ENCODE measurements around the gene GPR84.
"Not testable (repeated sequence)": the region's sequence is repeated elsewhere in the genome, so short reads cannot be mapped to it uniquely, and the experiment has no call there.

Gene GPR84

DNA sequence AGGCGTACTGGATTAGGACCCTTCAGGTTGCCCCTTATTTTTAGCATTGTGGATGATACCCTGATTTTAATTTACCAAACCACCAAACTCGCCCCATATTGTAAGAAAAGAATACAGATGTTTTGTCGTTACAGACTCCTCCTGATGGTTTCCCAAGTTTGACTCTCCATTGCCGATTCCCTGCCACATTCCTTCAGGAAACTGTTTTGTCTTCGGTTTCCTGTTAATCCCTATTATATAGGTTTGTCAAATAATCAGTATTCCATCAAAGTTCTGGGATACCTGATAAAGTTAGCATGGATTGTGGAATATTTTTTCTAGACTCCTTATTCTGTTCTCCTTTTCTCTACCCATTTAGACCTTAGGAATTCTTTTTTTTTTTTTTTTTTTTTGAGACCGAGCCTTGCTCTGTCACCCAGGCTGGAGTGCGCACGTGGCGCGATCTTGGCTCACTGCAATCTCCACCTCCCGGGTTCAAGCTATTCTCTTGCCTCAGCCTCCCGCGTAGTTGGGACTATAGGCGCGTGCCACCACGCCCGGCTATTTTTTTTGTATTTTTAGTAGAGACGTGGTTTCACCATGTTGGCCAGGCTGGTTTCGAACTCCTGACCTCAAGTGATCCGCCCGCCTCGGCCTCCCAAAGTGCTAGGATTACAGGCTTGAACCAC is 38.7 kb downstream of the GPR84 start:
- DNase-seq (ENCODE audit: low read depth), result not testable (repeated sequence)

DNA sequence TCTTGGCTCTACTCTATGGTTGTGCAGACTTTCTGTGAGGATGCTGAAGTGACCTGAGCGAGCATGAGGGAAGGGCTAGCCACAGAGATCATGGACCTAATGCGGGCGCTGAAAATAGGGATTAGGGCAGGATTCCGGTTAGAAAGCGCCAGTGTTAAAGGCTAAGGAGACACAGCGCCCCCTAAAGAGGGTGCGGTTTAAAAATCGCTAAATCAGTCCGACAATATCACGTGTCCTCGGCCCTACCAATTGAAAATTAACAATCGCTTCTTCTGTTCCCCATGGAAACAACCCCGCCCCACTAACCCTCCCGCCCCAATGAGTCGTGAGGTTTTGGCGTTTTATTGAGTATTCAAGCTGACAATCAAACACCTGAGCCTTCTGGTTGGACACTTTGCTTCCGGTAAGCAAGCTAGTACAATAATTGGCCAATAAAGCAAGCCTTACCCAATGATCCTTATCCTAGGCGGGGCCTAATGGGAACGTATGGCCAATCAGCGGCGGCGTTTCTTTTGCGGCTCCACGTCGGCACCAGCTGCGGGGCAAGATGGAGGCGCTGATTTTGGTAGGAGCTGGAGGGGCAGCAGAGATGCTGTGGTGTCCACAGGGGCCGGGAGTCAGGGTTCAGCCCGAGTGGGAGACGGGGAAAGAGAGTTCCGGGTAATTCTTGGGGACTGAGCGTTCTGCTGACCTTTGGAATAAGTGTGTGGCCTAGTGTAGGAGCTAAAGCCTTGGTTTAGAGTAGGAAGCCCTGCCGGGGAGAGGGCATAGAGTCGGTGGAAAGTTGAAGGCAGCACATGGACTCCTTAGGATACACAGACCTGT is 39.5 kb downstream of the GPR84 start, which contains the start of gene COPZ1:
Gene COPZ1, plus strand, starts transcription at position 515 of the 825 bp plus-strand sequence. Its CDS starts 33 bp downstream, at position 548.
- peak; percentile 90 for DNase-seq (ENCODE audit: low read depth)

DNA sequence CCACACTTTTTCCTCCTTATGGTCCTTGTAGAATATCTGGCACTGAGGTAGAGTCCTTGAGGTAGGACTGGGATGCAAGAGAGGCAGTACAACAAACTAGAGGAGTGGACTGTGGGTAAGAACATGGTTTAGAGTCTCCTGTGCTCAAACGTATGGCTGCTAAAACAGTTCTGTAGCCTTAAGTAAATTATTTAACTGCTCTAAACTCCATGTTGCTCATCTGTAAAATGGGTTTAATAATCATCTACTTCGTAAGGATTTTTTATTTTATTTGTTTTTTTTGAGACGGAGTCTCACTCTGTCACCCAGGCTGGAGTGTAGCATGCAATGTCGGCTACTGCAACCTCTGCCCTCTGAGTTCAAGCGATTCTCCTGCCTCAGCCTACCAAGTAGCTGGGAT is 42.9 kb downstream of the GPR84 start:
- DNase-seq (ENCODE audit: low read depth), result no peak
